GM20431 (cell line): ENCODE data around the gene GID8.

Experiments used
- in situ Hi-C: fragments of 300-500 bp; cut with MseI, MboI; formaldehyde crosslinking; loops from one replicate; pipeline ENCODE4 v1.15.0; 2020; ENCODE audit warnings: low sequenced_read_pairs; ENCODE audit not compliant: unreplicated experiment

Gene GID8

GRCh38 chr20:62901891-62902290, 36.1 kb upstream of the GID8 start:
- in situ Hi-C loops, result no loop called here

GRCh38 chr20:62902926-62903615, 34.9 kb upstream of the GID8 start:
- in situ Hi-C loops, result no loop called here

- in situ Hi-C loops, result no loop called here
These were observed 32.3 kb upstream of the GID8 start for GRCh38 chr20:62905536-62906117.

GRCh38 chr20:62906209-62906608, 31.7 kb upstream of the GID8 start:
- in situ Hi-C loops, result no loop called here

- in situ Hi-C loops, result no loop called here
These were observed 31.1 kb upstream of the GID8 start for GRCh38 chr20:62906647-62907375.

GRCh38 chr20:62907384-62908317, 30.3 kb upstream of the GID8 start:
- in situ Hi-C loops, result no loop called here

GRCh38 chr20:62908971-62909791, 28.8 kb upstream of the GID8 start:
- in situ Hi-C loops, result no loop called here

GRCh38 chr20:62910217-62910766, 27.7 kb upstream of the GID8 start:
- in situ Hi-C loops, result no loop called here

GRCh38 chr20:62910777-62911497, 27.0 kb upstream of the GID8 start:
- in situ Hi-C loops, result no loop called here

- in situ Hi-C loops, result no loop called here
These were observed 26.2 kb upstream of the GID8 start for GRCh38 chr20:62911701-62912280.

- in situ Hi-C loops, result no loop called here
These were observed 24.8 kb upstream of the GID8 start for GRCh38 chr20:62913043-62913630.

- in situ Hi-C loops, result no loop called here
These were observed 23.5 kb upstream of the GID8 start for GRCh38 chr20:62914436-62914835.

GRCh38 chr20:62914970-62915457, 22.9 kb upstream of the GID8 start:
- in situ Hi-C loops, result no loop called here

GRCh38 chr20:62916703-62917476, 21.1 kb upstream of the GID8 start:
- in situ Hi-C loops, result no loop called here

GRCh38 chr20:62917720-62918119, 20.2 kb upstream of the GID8 start:
- in situ Hi-C loops, result no loop called here

- in situ Hi-C loops, result no loop called here
These were observed 19.8 kb upstream of the GID8 start for GRCh38 chr20:62918147-62918546.

GRCh38 chr20:62918831-62919230, 19.1 kb upstream of the GID8 start:
- in situ Hi-C loops, result no loop called here
